ENCODE results near the gene CCDC69. TPM values are rescaled to one million over a fixed set of nuclear protein-coding genes. Genes with fewer than 3 reads are reported as not detected.

Gene CCDC69
- total RNA-seq, 4 donors from 2014 or later, result 13.5 to 51.6 (median 18.3) TPM

DNA sequence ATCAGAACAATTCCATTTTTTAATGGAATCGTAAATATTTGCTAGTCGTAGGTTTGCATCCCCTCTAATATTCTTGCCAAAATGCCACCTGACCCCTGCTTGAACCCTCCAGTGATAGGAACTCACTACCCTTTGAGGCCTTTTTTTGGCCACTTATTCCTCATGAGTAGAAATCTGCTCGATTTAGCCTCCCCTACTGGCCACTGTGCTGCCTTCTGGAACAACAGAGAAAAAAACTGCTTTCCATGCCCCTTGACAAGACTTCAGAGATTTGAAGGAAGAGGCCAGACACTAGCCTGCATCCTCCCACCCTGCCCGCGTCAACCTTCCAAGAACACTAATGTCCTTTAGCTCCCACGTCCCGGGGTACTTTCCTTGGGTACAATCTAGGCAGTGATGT, 4.1 kb downstream of the CCDC69 start:
- intact Hi-C loops (cut with DNase I), result no loop called here
- no peak for DNase-seq
- H3K27me3 ChIP-seq, result no peaks in the 10 kb centered on the region
- no peaks in the 10 kb centered on the region for H3K9me3 ChIP-seq
- H3K27ac ChIP-seq, result no peak overlapping the region
- no peaks in the 10 kb centered on the region for H3K36me3 ChIP-seq
- no peak for TF ChIP-seq POLR2A (IDR thresholded peaks at IDR 0.05)
- TF ChIP-seq, protein P1, sequence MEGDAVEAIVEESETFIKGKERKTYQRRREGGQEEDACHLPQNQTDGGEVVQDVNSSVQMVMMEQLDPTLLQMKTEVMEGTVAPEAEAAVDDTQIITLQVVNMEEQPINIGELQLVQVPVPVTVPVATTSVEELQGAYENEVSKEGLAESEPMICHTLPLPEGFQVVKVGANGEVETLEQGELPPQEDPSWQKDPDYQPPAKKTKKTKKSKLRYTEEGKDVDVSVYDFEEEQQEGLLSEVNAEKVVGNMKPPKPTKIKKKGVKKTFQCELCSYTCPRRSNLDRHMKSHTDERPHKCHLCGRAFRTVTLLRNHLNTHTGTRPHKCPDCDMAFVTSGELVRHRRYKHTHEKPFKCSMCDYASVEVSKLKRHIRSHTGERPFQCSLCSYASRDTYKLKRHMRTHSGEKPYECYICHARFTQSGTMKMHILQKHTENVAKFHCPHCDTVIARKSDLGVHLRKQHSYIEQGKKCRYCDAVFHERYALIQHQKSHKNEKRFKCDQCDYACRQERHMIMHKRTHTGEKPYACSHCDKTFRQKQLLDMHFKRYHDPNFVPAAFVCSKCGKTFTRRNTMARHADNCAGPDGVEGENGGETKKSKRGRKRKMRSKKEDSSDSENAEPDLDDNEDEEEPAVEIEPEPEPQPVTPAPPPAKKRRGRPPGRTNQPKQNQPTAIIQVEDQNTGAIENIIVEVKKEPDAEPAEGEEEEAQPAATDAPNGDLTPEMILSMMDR (IDR thresholded peaks at IDR 0.05), result no peak
- no peak overlapping the region for H3K4me3 ChIP-seq (replicated peaks in 1 of 3)
- 78% methylated on average over 7 of the region's 7 CpGs for WGBS, 2 donors
- H3K4me1 ChIP-seq, result peaks cover 6 to 10% of the 10 kb centered on the region in 2 donors

DNA sequence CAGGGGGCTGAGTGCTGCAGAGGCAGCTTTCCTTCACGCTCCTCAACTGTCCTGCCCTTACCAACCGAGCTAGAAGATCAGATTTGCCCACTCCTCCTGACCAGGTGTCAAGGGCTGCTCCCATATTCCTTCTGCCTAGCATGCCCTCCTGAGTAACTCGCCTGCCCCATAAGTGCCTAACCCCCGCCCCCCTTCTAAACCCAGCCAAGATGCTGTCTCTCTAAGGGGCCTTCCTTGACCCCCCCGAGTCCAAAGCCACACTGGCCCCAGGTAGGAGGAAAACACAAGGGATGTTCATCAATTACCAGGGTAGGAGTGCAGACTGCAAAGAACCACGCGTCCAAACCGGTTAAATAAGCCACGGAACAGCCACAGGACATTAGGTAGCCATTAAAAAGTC, 4.8 kb downstream of the CCDC69 start:
- WGBS, 2 donors, result 89 to 91% methylated on average over 9 of the region's 9 CpGs
- Histone ChIP-seq H3K9me3 (no peaks in the 10 kb centered on the region), H3K36me3 (no peaks in the 10 kb centered on the region), H3K27me3 (no peaks in the 10 kb centered on the region), H3K4me3 (replicated peaks in 1 of 3) (no peak overlapping the region), H3K4me1 (peaks cover 2 to 10% of the 10 kb centered on the region in 2 donors), H3K27ac (no peak overlapping the region)
- DNase-seq, result no peak
- intact Hi-C loops (cut with DNase I), result no loop called here
- no peak for TF ChIP-seq POLR2A (IDR thresholded peaks at IDR 0.05)
- TF ChIP-seq, protein P1 (IDR thresholded peaks at IDR 0.05), result no peak

DNA sequence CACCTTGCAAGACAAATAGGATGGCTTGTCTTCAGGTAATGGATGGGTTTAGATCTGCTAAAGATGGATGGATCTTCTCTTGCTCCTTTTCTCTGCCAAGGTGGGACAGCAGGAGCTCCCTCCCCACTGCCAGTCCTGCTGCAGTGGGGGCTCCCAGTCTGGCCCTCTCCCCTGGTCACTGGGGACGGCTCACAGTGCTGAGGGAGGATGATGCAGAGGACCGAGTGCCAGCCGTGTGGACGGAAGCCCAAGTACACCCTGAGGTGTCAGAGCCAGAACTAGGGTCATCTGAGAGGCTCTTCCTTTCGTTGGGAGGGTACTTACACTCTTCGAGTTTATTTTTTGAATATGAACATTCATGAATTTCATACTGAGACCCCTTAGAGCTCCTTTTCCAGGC, 5.7 kb downstream of the CCDC69 start:
- H3K4me1 ChIP-seq, result peaks cover 0 to 9% of the 10 kb centered on the region in 2 donors
- TF ChIP-seq POLR2A (IDR thresholded peaks at IDR 0.05), result no peak
- TF ChIP-seq, protein P1 (IDR thresholded peaks at IDR 0.05), result no peak
- no peaks in the 10 kb centered on the region for H3K36me3 ChIP-seq
- H3K27me3 ChIP-seq, result no peaks in the 10 kb centered on the region
- 78 to 81% methylated on average over 6 of the region's 6 CpGs for WGBS, 2 donors
- no peaks in the 10 kb centered on the region for H3K9me3 ChIP-seq
- H3K4me3 ChIP-seq (replicated peaks in 1 of 3), result no peak overlapping the region
- no peak overlapping the region for H3K27ac ChIP-seq
- DNase-seq, result no peak
- intact Hi-C loops (cut with DNase I), result no loop called here

DNA sequence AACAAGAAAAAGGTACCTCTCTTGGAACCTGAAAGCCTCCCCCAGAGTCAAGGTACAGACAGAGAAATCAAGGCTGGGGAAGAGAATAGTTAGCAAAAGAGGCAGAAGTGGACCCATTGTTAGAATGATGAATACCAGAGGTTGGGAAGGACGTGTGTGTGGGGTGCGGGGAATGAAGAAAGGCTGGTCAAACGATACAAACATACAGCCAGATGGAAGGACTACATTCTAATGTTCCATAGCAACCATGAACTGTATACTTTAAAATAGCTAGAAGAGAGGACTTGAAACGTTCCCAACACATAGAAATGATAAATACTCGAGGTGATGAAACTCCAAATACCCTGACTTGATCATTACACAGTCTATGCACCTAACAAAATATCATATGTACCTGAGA, 7.1 kb downstream of the CCDC69 start:
- intact Hi-C loops (cut with DNase I), result no loop called here
- H3K4me3 ChIP-seq (replicated peaks in 1 of 3), result no peak overlapping the region
- H3K27me3 ChIP-seq, result no peaks in the 10 kb centered on the region
- no peak for DNase-seq
- H3K36me3 ChIP-seq, result no peaks in the 10 kb centered on the region
- TF ChIP-seq, protein P1 (IDR thresholded peaks at IDR 0.05), result no peak
- no peak for TF ChIP-seq POLR2A (IDR thresholded peaks at IDR 0.05)
- WGBS, 2 donors, result 82 to 84% methylated on average over 5 of the region's 5 CpGs
- no peaks in the 10 kb centered on the region for H3K9me3 ChIP-seq
- H3K4me1 ChIP-seq, result peaks cover 0 to 9% of the 10 kb centered on the region in 2 donors
- no peak overlapping the region for H3K27ac ChIP-seq

DNA sequence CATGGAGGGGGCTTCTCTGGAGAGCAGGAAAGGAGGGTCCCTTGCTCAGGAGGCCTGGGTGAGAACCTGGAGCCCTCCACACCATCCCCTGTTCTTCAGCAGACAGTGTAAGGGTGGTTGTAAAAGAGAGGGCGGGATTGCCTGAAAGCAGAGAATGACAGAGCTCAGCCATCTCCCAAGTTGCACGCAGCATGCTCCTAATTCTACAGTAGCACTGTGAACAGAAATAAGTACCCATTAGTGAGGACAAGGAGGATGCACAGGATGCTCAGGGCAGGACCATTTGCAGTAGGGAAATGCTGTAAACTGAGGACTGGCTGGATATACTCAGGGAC, 8.4 kb downstream of the CCDC69 start:
- H3K4me1 ChIP-seq, result peaks cover 0 to 9% of the 10 kb centered on the region in 2 donors
- no peaks in the 10 kb centered on the region for H3K9me3 ChIP-seq
- intact Hi-C loops (cut with DNase I), result no loop called here
- no peaks in the 10 kb centered on the region for H3K27me3 ChIP-seq
- no peaks in the 10 kb centered on the region for H3K36me3 ChIP-seq
- DNase-seq, result no peak
- TF ChIP-seq POLR2A (IDR thresholded peaks at IDR 0.05), result no peak
- TF ChIP-seq, protein P1 (IDR thresholded peaks at IDR 0.05), result no peak
- WGBS, 2 donors, result 97 to 100% methylated on average over 2 of the region's 2 CpGs
- H3K27ac ChIP-seq, result no peak overlapping the region
- H3K4me3 ChIP-seq (replicated peaks in 1 of 3), result no peak overlapping the region

Measured in thyroid gland (tissue), 4 donors.